Loucy (cell line): ENCODE data around the gene RAPGEF2.

Experiments
- H2AFZ ChIP-seq: fragments of 200-600 bp; sonication (generic); 2 replicates; pipeline ENCODE4 v1.6.0; 2016; ENCODE audit warnings: antibody characterized with exemption, mild to moderate bottlenecking, low read length, moderate library complexity
- H3F3A ChIP-seq: fragments of 200-600 bp; 2 replicates; pipeline ENCODE4 v1.6.0; 2016; ENCODE audit warnings: antibody characterized with exemption, low read depth, mild to moderate bottlenecking
- H3K27me3 ChIP-seq: fragments of 200-600 bp; sonication (generic); 2 replicates; pipeline ENCODE4 v1.6.1; 2014; ENCODE audit warnings: low read length, mild to moderate bottlenecking; ENCODE audit not compliant: insufficient read depth, poor library complexity, severe bottlenecking
- H3K36me3 ChIP-seq: fragments of 200-600 bp; sonication (generic); 2 replicates; pipeline ENCODE4 v1.6.1; 2016; ENCODE audit warnings: low read length; ENCODE audit not compliant: insufficient read depth
- H3K4me1 ChIP-seq: fragments of 200-600 bp; sonication (generic); 2 replicates; pipeline ENCODE4 v1.5.1; 2014; ENCODE audit warnings: low read length, mild to moderate bottlenecking; ENCODE audit not compliant: insufficient read depth, poor library complexity, severe bottlenecking
- H3K4me2 ChIP-seq: fragments of 200-600 bp; sonication (generic); 2 replicates; pipeline ENCODE4 v1.6.0; 2014; ENCODE audit warnings: antibody characterized with exemption, low read length, low read depth, mild to moderate bottlenecking; ENCODE audit not compliant: poor library complexity, severe bottlenecking
- H3K4me3 ChIP-seq: fragments of 200-600 bp; sonication (generic); 2 replicates; pipeline ENCODE4 v1.5.1; 2014; ENCODE audit warnings: low read length, mild to moderate bottlenecking, mixed read lengths; ENCODE audit not compliant: poor library complexity, severe bottlenecking
- H3K79me2 ChIP-seq: fragments of 200-600 bp; sonication (generic); 2 replicates; pipeline ENCODE4 v1.6.1; 2014; ENCODE audit warnings: low read length; ENCODE audit not compliant: insufficient read depth
- H3K9ac ChIP-seq: fragments of 200-600 bp; sonication (generic); 2 replicates; pipeline ENCODE4 v1.6.0; 2014; ENCODE audit warnings: mild to moderate bottlenecking, low read depth, low read length, moderate library complexity; ENCODE audit not compliant: poor library complexity, severe bottlenecking
- H3K9me2 ChIP-seq: fragments of 200-600 bp; sonication (generic); replicated peaks from 2 replicates; pipeline ENCODE4 v1.6.1; 2016; ENCODE audit warnings: low read depth, low read length, mixed read lengths
- H3K9me3 ChIP-seq: fragments of 200-600 bp; sonication (generic); 2 replicates; pipeline ENCODE4 v1.6.1; 2014; ENCODE audit warnings: mild to moderate bottlenecking, antibody characterized with exemption, low read length, low read depth; ENCODE audit not compliant: insufficient read depth
- H4K20me1 ChIP-seq: fragments of 200-600 bp; sonication (generic); 2 replicates; pipeline ENCODE4 v1.6.0; 2014; ENCODE audit warnings: antibody characterized with exemption, low read length, mild to moderate bottlenecking; ENCODE audit not compliant: insufficient read depth, poor library complexity, severe bottlenecking
- CTCF ChIP-seq: fragments of 200-600 bp; sonication (generic); conservative IDR thresholded peaks from 2 replicates; pipeline ENCODE4 v1.5.1; 2014; ENCODE audit warnings: mild to moderate bottlenecking, antibody characterized with exemption, low read length
- EZH2phosphoT487 ChIP-seq: fragments of 200-600 bp; IDR thresholded peaks from 2 replicates; pipeline ENCODE4 v1.6.1; 2018; ENCODE audit warnings: antibody characterized with exemption, mild to moderate bottlenecking, moderate library complexity, borderline replicate concordance

Gene RAPGEF2

GRCh38 chr4:159131564-159131963 lies 28.7 kb downstream of the RAPGEF2 start:
- Histone ChIP-seq H3F3A (no peaks in the 10 kb centered on the region), H2AFZ (no peak overlapping the region), H3K79me2 (peaks cover 87% of the 10 kb centered on the region), H3K4me2 (no peak overlapping the region), H3K4me1 (peaks cover 18% of the 10 kb centered on the region), H3K36me3 (no peaks in the 10 kb centered on the region; the same call in 1 of the 2 replicates), H3K9me3 (no peaks in the 10 kb centered on the region), H4K20me1 (peaks cover 37% of the 10 kb centered on the region), H3K4me3 (no peak overlapping the region), H3K27me3 (no peaks in the 10 kb centered on the region), H3K9ac (no peak overlapping the region), H3K9me2 (no peaks in the 10 kb centered on the region)
- TF ChIP-seq EZH2phosphoT487 (no peak), CTCF (no peak)

GRCh38 chr4:159134429-159134828 lies 31.6 kb downstream of the RAPGEF2 start:
- Histone ChIP-seq H3K27me3 (no peaks in the 10 kb centered on the region), H3K4me3 (no peak overlapping the region), H4K20me1 (peaks cover 20% of the 10 kb centered on the region), H3F3A (no peaks in the 10 kb centered on the region), H3K79me2 (peaks cover 90% of the 10 kb centered on the region), H2AFZ (no peak overlapping the region), H3K9me3 (no peaks in the 10 kb centered on the region), H3K9me2 (no peaks in the 10 kb centered on the region), H3K9ac (no peak overlapping the region), H3K36me3 (no peaks in the 10 kb centered on the region; the same call in 1 of the 2 replicates), H3K4me1 (peaks cover 13% of the 10 kb centered on the region), H3K4me2 (no peak overlapping the region)
- TF ChIP-seq EZH2phosphoT487 (no peak), CTCF (no peak)

GRCh38 chr4:159137176-159137575 lies 34.3 kb downstream of the RAPGEF2 start:
- no peaks in the 10 kb centered on the region for H3K9me2 ChIP-seq
- no peaks in the 10 kb centered on the region for H3K9me3 ChIP-seq
- no peak overlapping the region for H3K9ac ChIP-seq
- no peak overlapping the region for H3K4me3 ChIP-seq
- H3K27me3 ChIP-seq = no peaks in the 10 kb centered on the region
- H3K79me2 ChIP-seq = peaks cover 91% of the 10 kb centered on the region
- peaks cover 2% of the 10 kb centered on the region for H3K4me1 ChIP-seq
- TF ChIP-seq CTCF (no peak), EZH2phosphoT487 (no peak)
- no peak overlapping the region for H2AFZ ChIP-seq
- H3K36me3 ChIP-seq = no peaks in the 10 kb centered on the region; the same call in 1 of the 2 replicates
- no peaks in the 10 kb centered on the region for H3F3A ChIP-seq
- H3K4me2 ChIP-seq = no peak overlapping the region
- H4K20me1 ChIP-seq = peaks cover 9% of the 10 kb centered on the region
